CD14-positive monocyte (primary cell): ENCODE data around the gene F2. TPM values are rescaled to one million over a fixed set of nuclear protein-coding genes. Genes with fewer than 3 reads are reported as not detected.
A peak's percentile ranks its signal among the peaks of the same experiment; 100 is the strongest.

ENCODE experiments used
- DNase-seq, 3 donors: peaks; one replicate each; pipeline ENCODE4 v3.0.0-alpha.2; 2011 to 2022
- H2AFZ ChIP-seq: 2 replicates; pipeline ENCODE4 v1.6.0; 2012; ENCODE audit warnings: mild to moderate bottlenecking, low read depth, low read length, inconsistent platforms; ENCODE audit not compliant: insufficient read depth, poor library complexity, severe bottlenecking
- H3K27ac ChIP-seq, 2 donors: 1 replicate in 1 of 2; 2 replicates in 1 of 2; pipeline ENCODE4 v1.5.1; 2012 to 2013; ENCODE audit warnings: low read length in 2 of 2, control low read depth in 1 of 2, inconsistent platforms in 1 of 2, low read depth in 1 of 2, mild to moderate bottlenecking in 1 of 2
- H3K27me3 ChIP-seq, 2 donors: one replicate each; pipeline versions ENCODE4 v1.6.0 to v1.6.1; 2011 to 2013; ENCODE audit warnings: low read length in 2 of 2; ENCODE audit not compliant: control insufficient read depth in 2 of 2, insufficient read depth in 2 of 2
- H3K36me3 ChIP-seq, 2 donors: replicated peaks in 1 of 2; 1 replicate in 1 of 2; 2 replicates in 1 of 2; pipeline versions ENCODE4 v1.5.1 to v1.6.1; 2012 to 2013; ENCODE audit warnings: low read length in 2 of 2, control low read depth in 1 of 2, inconsistent platforms in 1 of 2, mild to moderate bottlenecking in 1 of 2; ENCODE audit not compliant: insufficient read depth in 2 of 2, control insufficient read depth in 1 of 2
- H3K4me1 ChIP-seq, 2 donors: 1 replicate in 1 of 2; 2 replicates in 1 of 2; pipeline versions ENCODE4 v1.5.1 to v1.6.1; 2012 to 2013; ENCODE audit warnings: low read length in 2 of 2, control low read depth in 1 of 2, inconsistent platforms in 1 of 2, mild to moderate bottlenecking in 1 of 2, moderate library complexity in 1 of 2; ENCODE audit not compliant: insufficient read depth in 2 of 2, control insufficient read depth in 1 of 2
- H3K4me2 ChIP-seq: replicated peaks from 2 replicates; pipeline ENCODE3; 2012; ENCODE audit warnings: low read length, moderate library complexity, mild to moderate bottlenecking; ENCODE audit not compliant: poor library complexity, severe bottlenecking; ENCODE audit errors: extremely low read depth
- H3K4me3 ChIP-seq, 3 experiments: fragments of 200-600 bp in 1 of 3; sonication (generic) in 1 of 3; replicated peaks in 1 of 3; 1 replicate in 2 of 3; 2 replicates in 1 of 3; pipeline ENCODE4 v1.5.1; 2011 to 2013; ENCODE audit warnings: low read length in 3 of 3, mild to moderate bottlenecking in 3 of 3, control low read depth in 2 of 3, low read depth in 2 of 3, inconsistent platforms in 1 of 3, moderate library complexity in 1 of 3
- H3K79me2 ChIP-seq: 2 replicates; pipeline ENCODE4 v1.6.0; 2012; ENCODE audit warnings: mild to moderate bottlenecking, control low read depth, inconsistent platforms, low read length, moderate library complexity; ENCODE audit not compliant: insufficient read depth
- H3K9ac ChIP-seq: 2 replicates; pipeline ENCODE4 v1.6.0; 2017; ENCODE audit warnings: low read length, mild to moderate bottlenecking; ENCODE audit not compliant: insufficient read depth, poor library complexity, severe bottlenecking
- H3K9me3 ChIP-seq, 2 donors: replicated peaks in 1 of 2; 1 replicate in 1 of 2; 2 replicates in 1 of 2; pipeline versions ENCODE4 v1.5.1 to v1.6.1; 2012 to 2013; ENCODE audit warnings: low read length in 2 of 2, control low read depth in 1 of 2; ENCODE audit not compliant: control insufficient read depth in 1 of 2, insufficient read depth in 1 of 2
- H4K20me1 ChIP-seq: 2 replicates; pipeline ENCODE4 v1.6.0; 2012; ENCODE audit warnings: mild to moderate bottlenecking, low read length, control low read depth, moderate library complexity; ENCODE audit not compliant: insufficient read depth
- H3K27ac Mint-ChIP-seq, 7 donors: one replicate each; pipeline ENCODE4 v1.8.0; 2020; ENCODE audit warnings: mild to moderate bottlenecking in 7 of 7, mixed read lengths in 7 of 7, moderate library complexity in 6 of 7, inconsistent platforms in 2 of 7
- H3K27me3 Mint-ChIP-seq, 3 donors: one replicate each; pipeline ENCODE4 v1.8.0; 2021 to 2022; ENCODE audit warnings: low read depth in 3 of 3, mild to moderate bottlenecking in 3 of 3, mixed read lengths in 3 of 3, moderate library complexity in 3 of 3, inconsistent platforms in 1 of 3
- H3K36me3 Mint-ChIP-seq, 2 donors: one replicate each; pipeline ENCODE4 v1.8.0; 2020; ENCODE audit warnings: mixed read lengths in 2 of 2, inconsistent platforms in 1 of 2, mild to moderate bottlenecking in 1 of 2
- H3K4me1 Mint-ChIP-seq: one replicate; pipeline ENCODE4 v1.8.0; 2020; ENCODE audit warnings: mild to moderate bottlenecking, mixed read lengths
- H3K4me3 Mint-ChIP-seq, 2 donors: one replicate each; pipeline ENCODE4 v1.8.0; 2020; ENCODE audit warnings: mild to moderate bottlenecking in 2 of 2, mixed read lengths in 2 of 2, moderate library complexity in 1 of 2
- H3K9me3 Mint-ChIP-seq, 7 donors: one replicate each; pipeline ENCODE4 v1.8.0; 2020 to 2022; ENCODE audit warnings: mixed read lengths in 7 of 7, mild to moderate bottlenecking in 6 of 7, moderate library complexity in 6 of 7, inconsistent platforms in 2 of 7
- CTCF ChIP-seq: fragments of 200-600 bp; IDR thresholded peaks from one replicate; pipeline ENCODE4 v1.8.0; 2022; ENCODE audit warnings: antibody characterized with exemption, mild to moderate bottlenecking
- WGBS: methylation state at CpG from one replicate; pipeline ENCODE4 v1.1.5; 2013; ENCODE audit warnings: missing lambda C conversion rate; ENCODE audit not compliant: insufficient coverage; 5-methylcytosine and 5-hydroxymethylcytosine counted together
- intact Hi-C, 2 donors: fragments of 100-400 bp; cut with micrococcal nuclease; formaldehyde crosslinking; loops; one replicate each; pipeline versions ENCODE4 v1.15.0 to v1.15.1; 2023
- polyA plus RNA-seq, 3 donors: library from polyadenylated mRNA; depleted of rRNA in 1 of 3; unstranded in 2 of 3; stranded (reverse) in 1 of 3; fragments of 300-500 nt in 2 of 3; fragments of >200 nt in 1 of 3; fragmentation: Illumina TruSeq in 2 of 3; gene quantifications; 1 replicate in 2 of 3; 2 replicates in 1 of 3; pipeline ENCODE4 v1.2.3, GENCODE V29; 2012 to 2021

The F2 gene
- polyA plus RNA-seq, 3 donors = not detected

GRCh38 chr11:46701078-46701654 is 17.8 kb upstream of the F2 start:
- no peak for DNase-seq
- peaks cover 23 to 46% of the 10 kb centered on the region in 2 donors for H3K4me1 ChIP-seq
- H3K36me3 Mint-ChIP-seq = peaks cover 42 to 58% of the 10 kb centered on the region in 2 donors

More at GRCh38 chr11:46701078-46701654, 17.8 kb upstream of the F2 start:
- Histone ChIP-seq H3K36me3 (peaks cover 47 to 61% of the 10 kb centered on the region in 2 donors), H3K4me3 (peak overlapping the region; percentile 59 to 82 (median 68)), H3K79me2 (peaks cover 85% of the 10 kb centered on the region), H3K9me3 (no peaks in the 10 kb centered on the region), H3K9ac (peak overlapping the region; percentile 76), H2AFZ (peak overlapping the region; percentile 85), H3K27ac (peak overlapping the region; percentile 64 to 84), H3K27me3 (no peaks in the 10 kb centered on the region), H4K20me1 (peaks cover 51% of the 10 kb centered on the region), H3K4me2 (peak overlapping the region; percentile 92)
- peaks cover 0 to 2% (median 0%) of the 10 kb centered on the region in 3 donors for H3K27me3 Mint-ChIP-seq
- H3K4me1 Mint-ChIP-seq = peaks cover 40% of the 10 kb centered on the region
- intact Hi-C loops = loop anchor here (2.0 to 10.0 kb wide), 4 partner anchors 30 to 474 kb away; partner anchors contain the start of genes ARFGAP2 (in 1 of the 2), ATG13 (in 1 of the 2), CSTPP1 (in 1 of the 2) and HARBI1 (in 1 of the 2)
- H3K9me3 Mint-ChIP-seq = peaks cover 0 to 2% (median 0%) of the 10 kb centered on the region in 7 donors
- 2% methylated on average over 28 of the region's 29 CpGs for WGBS
- H3K27ac Mint-ChIP-seq = peak overlapping the region; percentile 91 to 99 (median 98)
- TF ChIP-seq CTCF = no peak
- H3K4me3 Mint-ChIP-seq = peak overlapping the region; percentile 96 to 98
